GM23338 (cell line): ENCODE measurements around the gene CADPS. TPM values are rescaled to one million over a fixed set of nuclear protein-coding genes. Genes with fewer than 3 reads are reported as not detected.

ENCODE experiments used
- ATAC-seq: fragments of 200-7000 bp; cut with Tn5 transposase; 3 replicates; pipeline ENCODE4 v1.9.1; 2020
- DNase-seq: peaks from one replicate; pipeline ENCODE4 v3.0.0-alpha.2; 2015; ENCODE audit warnings: low spot score
- H2AFZ ChIP-seq: fragments of 200-600 bp; sonication (generic); 2 replicates; pipeline ENCODE4 v1.8.0; 2016; ENCODE audit warnings: antibody characterized with exemption, mild to moderate bottlenecking, moderate library complexity
- H3F3A ChIP-seq: fragments of 200-600 bp; sonication (generic); replicated peaks from 2 replicates; pipeline ENCODE4 v1.8.0; 2017; ENCODE audit warnings: antibody characterized with exemption, mixed run types, low read depth
- H3K27ac ChIP-seq: fragments of 200-600 bp; sonication (generic); 2 replicates; pipeline ENCODE4 v1.6.1; 2016; ENCODE audit warnings: low read depth
- H3K27me3 ChIP-seq: fragments of 200-600 bp; sonication (generic); 2 replicates; pipeline ENCODE4 v1.8.0; 2016; ENCODE audit warnings: mild to moderate bottlenecking, mixed run types, moderate library complexity; ENCODE audit not compliant: insufficient read depth
- H3K36me3 ChIP-seq: fragments of 200-600 bp; sonication (generic); 2 replicates; pipeline ENCODE4 v1.8.0; 2016; ENCODE audit warnings: mild to moderate bottlenecking; ENCODE audit not compliant: insufficient read depth
- H3K4me1 ChIP-seq: fragments of 200-600 bp; sonication (generic); 2 replicates; pipeline ENCODE4 v1.8.0; 2016; ENCODE audit warnings: mild to moderate bottlenecking, moderate library complexity; ENCODE audit not compliant: insufficient read depth
- H3K4me2 ChIP-seq: fragments of 200-600 bp; sonication (generic); 2 replicates; pipeline ENCODE4 v1.7.1; 2017; ENCODE audit warnings: mixed run types
- H3K4me3 ChIP-seq: fragments of 200-600 bp; sonication (generic); 2 replicates; pipeline ENCODE4 v1.6.1; 2016; ENCODE audit warnings: mixed run types
- H3K79me2 ChIP-seq: fragments of 200-600 bp; sonication (generic); replicated peaks from 2 replicates; pipeline ENCODE4 v1.8.0; 2017; ENCODE audit warnings: mild to moderate bottlenecking; ENCODE audit not compliant: insufficient read depth
- H3K9me2 ChIP-seq: fragments of 200-600 bp; sonication (generic); 2 replicates; pipeline ENCODE4 v1.8.0; 2017; ENCODE audit not compliant: insufficient read depth
- H4K20me1 ChIP-seq: fragments of 200-600 bp; sonication (generic); replicated peaks from 2 replicates; pipeline ENCODE4 v1.8.0; 2017; ENCODE audit warnings: mild to moderate bottlenecking; ENCODE audit not compliant: insufficient read depth
- H3K27ac Mint-ChIP-seq: 2 replicates; pipeline ENCODE4 v1.8.0; 2020; ENCODE audit warnings: inconsistent platforms, mild to moderate bottlenecking, moderate library complexity, mixed read lengths
- H3K27me3 Mint-ChIP-seq: 3 replicates; pipeline ENCODE4 v1.8.0; 2022; ENCODE audit warnings: low read depth, mild to moderate bottlenecking, moderate library complexity, mixed read lengths, inconsistent platforms; ENCODE audit not compliant: insufficient read depth, poor library complexity
- H3K36me3 Mint-ChIP-seq: 3 replicates; pipeline ENCODE4 v1.8.0; 2021; ENCODE audit warnings: low read depth, mild to moderate bottlenecking, inconsistent platforms, moderate library complexity, mixed read lengths
- H3K4me1 Mint-ChIP-seq: 3 replicates; pipeline ENCODE4 v1.8.0; 2020; ENCODE audit warnings: mild to moderate bottlenecking, inconsistent platforms, mixed read lengths
- H3K4me3 Mint-ChIP-seq: 3 replicates; pipeline ENCODE4 v1.8.0; 2021; ENCODE audit warnings: moderate library complexity, mild to moderate bottlenecking, inconsistent platforms, mixed read lengths
- H3K9me3 Mint-ChIP-seq: 3 replicates; pipeline ENCODE4 v1.8.0; 2020; ENCODE audit warnings: moderate library complexity, mild to moderate bottlenecking, inconsistent platforms, mixed read lengths
- CREB1 ChIP-seq: fragments of 250-450 bp; sonication (Bioruptor Pico); IDR thresholded peaks from 2 replicates; pipeline ENCODE4 v1.5.0; 2020; ENCODE audit warnings: low read depth, mild to moderate bottlenecking, moderate library complexity
- CTCF ChIP-seq, 2 experiments: fragments of 200-600 bp in 1 of 2; sonication (generic) in 1 of 2; conservative IDR thresholded peaks; 2 replicates each; pipeline versions ENCODE4 v1.5.1 to v1.6.1; 2016 to 2017; ENCODE audit warnings: antibody characterized with exemption in 2 of 2, low read depth in 2 of 2, mild to moderate bottlenecking in 2 of 2, moderate library complexity in 1 of 2
- ETS1 ChIP-seq: IDR thresholded peaks from 2 replicates; pipeline ENCODE4 v1.6.1; 2016; ENCODE audit warnings: antibody characterized with exemption
- EZH2 ChIP-seq: fragments of 200-600 bp; sonication (generic); IDR thresholded peaks from one replicate; pipeline ENCODE4 v1.8.0; 2017; ENCODE audit warnings: antibody characterized with exemption, mild to moderate bottlenecking, low read depth; ENCODE audit not compliant: unreplicated experiment
- EZH2phosphoT487 ChIP-seq: fragments of 200-600 bp; sonication (generic); IDR thresholded peaks from one replicate; pipeline ENCODE4 v1.8.1; 2018; ENCODE audit warnings: antibody characterized with exemption; ENCODE audit not compliant: unreplicated experiment
- JUNB ChIP-seq: IDR thresholded peaks from one replicate; pipeline ENCODE4 v1.6.1; 2016; ENCODE audit warnings: antibody characterized with exemption; ENCODE audit not compliant: unreplicated experiment
- NANOG ChIP-seq: IDR thresholded peaks from 2 replicates; pipeline ENCODE4 v1.6.1; 2016; ENCODE audit warnings: antibody characterized with exemption, borderline replicate concordance
- POLR2AphosphoS5 ChIP-seq: IDR thresholded peaks from 2 replicates; pipeline ENCODE4 v1.6.1; 2016; ENCODE audit warnings: antibody characterized with exemption, low read depth
- REST ChIP-seq: IDR thresholded peaks from one replicate; pipeline ENCODE4 v1.6.1; 2018; ENCODE audit warnings: antibody characterized with exemption; ENCODE audit not compliant: unreplicated experiment
- STAT1 ChIP-seq: IDR thresholded peaks from one replicate; pipeline ENCODE4 v1.6.1; 2016; ENCODE audit warnings: antibody characterized with exemption; ENCODE audit not compliant: unreplicated experiment
- ZNF114 ChIP-seq: fragments of 250-450 bp; sonication (Bioruptor Pico); IDR thresholded peaks from 2 replicates; pipeline ENCODE4 v1.5.0; 2020; ENCODE audit warnings: mild to moderate bottlenecking, moderate library complexity
- ZNF331 ChIP-seq: fragments of 250-450 bp; sonication (Bioruptor Pico); IDR thresholded peaks from 2 replicates; pipeline ENCODE4 v1.5.0; 2020; ENCODE audit warnings: low read depth, mild to moderate bottlenecking, moderate library complexity
- polyA plus RNA-seq: library from polyadenylated mRNA; unstranded; fragments of >200 nt; fragmentation: Nextera tagmentation; extraction: Ambion mirVana; gene quantifications from 2 replicates; pipeline ENCODE4 v1.2.1, GENCODE V29; 2016
- total RNA-seq: library from RNA; depleted of rRNA; stranded (reverse); fragments of >200 nt; shearing (Covaris generic); gene quantifications from 2 replicates; pipeline ENCODE4 v1.2.3, GENCODE V29; 2014

CADPS gene
- total and polyA plus RNA-seq, 2 experiments from 2014 or later = 14.7 to 22.0 TPM

- Mint-ChIP-seq H3K4me3 (no peak overlapping the region), H3K27ac (no peak overlapping the region), H3K9me3 (no peaks in the 10 kb centered on the region), H3K27me3 (no peaks in the 10 kb centered on the region), H3K36me3 (no peaks in the 10 kb centered on the region), H3K4me1 (peaks cover 29% of the 10 kb centered on the region)
- H3K79me2 ChIP-seq = no peaks in the 10 kb centered on the region
- TF ChIP-seq REST (no peak), JUNB (no peak)
- ATAC-seq = no peak
- no peak overlapping the region for H3K27ac ChIP-seq
- no peaks in the 10 kb centered on the region for H4K20me1 ChIP-seq
- no peak overlapping the region for H3K4me3 ChIP-seq
- H3K36me3 ChIP-seq = no peaks in the 10 kb centered on the region
- no peaks in the 10 kb centered on the region for H3K9me2 ChIP-seq
- H3K4me1 ChIP-seq = 0 out of 2 replicates have a peak, but pooled peaks cover 3% of the 10 kb centered on the region
- H3F3A ChIP-seq = no peaks in the 10 kb centered on the region
- no peak for DNase-seq
- H2AFZ ChIP-seq = no peak overlapping the region
- H3K4me2 ChIP-seq = no peak overlapping the region
- no peaks in the 10 kb centered on the region for H3K27me3 ChIP-seq
These were observed 147.2 kb downstream of the CADPS start for GRCh38 chr3:62727981-62728380.

- H3K27ac ChIP-seq = no peak overlapping the region
- no peaks in the 10 kb centered on the region for H3F3A ChIP-seq
- DNase-seq (no peak), ATAC-seq (no peak)
- peaks cover 31% of the 10 kb centered on the region for H3K4me1 Mint-ChIP-seq
- H3K9me2 ChIP-seq = 0 out of 2 replicates have a peak, but pooled peaks cover under 1% of the 10 kb centered on the region
- no peaks in the 10 kb centered on the region for H3K36me3 ChIP-seq
- 0 out of 2 replicates have a peak, but pooled peaks cover 3% of the 10 kb centered on the region for H3K4me1 ChIP-seq
- H3K79me2 ChIP-seq = no peaks in the 10 kb centered on the region
- no peak overlapping the region for H3K4me2 ChIP-seq
- H3K9me3 Mint-ChIP-seq = no peaks in the 10 kb centered on the region
- H3K36me3 Mint-ChIP-seq = no peaks in the 10 kb centered on the region
- no peak overlapping the region for H3K4me3 ChIP-seq
- H3K27me3 Mint-ChIP-seq = no peaks in the 10 kb centered on the region
- H2AFZ ChIP-seq = no peak overlapping the region
- no peaks in the 10 kb centered on the region for H3K27me3 ChIP-seq
- H3K4me3 Mint-ChIP-seq = no peak overlapping the region
- H3K27ac Mint-ChIP-seq = no peak overlapping the region
- H4K20me1 ChIP-seq = no peaks in the 10 kb centered on the region
- TF ChIP-seq POLR2AphosphoS5 (no peak), EZH2phosphoT487 (no peak), CREB1 (CRISPR knock-in tag) (no peak), NANOG (no peak), STAT1 (no peak), ETS1 (no peak), CTCF (conservative IDR thresholded peaks at IDR 0.05; ENCODE audit: low read depth in 2 of 2) (no peak), ZNF114 (CRISPR knock-in tag) (no peak), REST (no peak), ZNF331 (CRISPR knock-in tag) (no peak), JUNB (no peak), EZH2 (no peak)
These were observed 147.7 kb downstream of the CADPS start for GRCh38 chr3:62727536-62727935.
